ENCODE measurements around the gene GPR39.

DNA sequence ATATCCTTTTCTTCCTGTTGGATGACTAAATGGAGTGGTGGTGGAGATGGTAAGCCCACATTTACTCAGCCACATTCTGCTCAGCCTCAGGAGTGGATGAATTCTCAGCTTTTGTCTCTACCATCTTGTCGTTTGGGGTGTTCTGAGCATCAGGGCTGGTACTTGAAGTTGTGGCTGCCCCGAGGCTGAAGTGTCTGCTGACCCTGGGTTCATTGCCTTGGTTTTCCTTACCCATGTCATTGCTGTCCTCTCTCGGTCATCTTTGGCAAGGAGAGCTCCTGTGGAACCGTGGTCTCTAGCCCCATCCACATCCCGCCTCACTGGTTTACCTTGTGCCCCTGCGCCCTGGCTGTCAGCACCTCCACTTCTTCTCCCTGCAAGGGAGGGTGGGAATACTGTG lies 71.9 kb downstream of the GPR39 start:
- TF ChIP-seq, protein P1, sequence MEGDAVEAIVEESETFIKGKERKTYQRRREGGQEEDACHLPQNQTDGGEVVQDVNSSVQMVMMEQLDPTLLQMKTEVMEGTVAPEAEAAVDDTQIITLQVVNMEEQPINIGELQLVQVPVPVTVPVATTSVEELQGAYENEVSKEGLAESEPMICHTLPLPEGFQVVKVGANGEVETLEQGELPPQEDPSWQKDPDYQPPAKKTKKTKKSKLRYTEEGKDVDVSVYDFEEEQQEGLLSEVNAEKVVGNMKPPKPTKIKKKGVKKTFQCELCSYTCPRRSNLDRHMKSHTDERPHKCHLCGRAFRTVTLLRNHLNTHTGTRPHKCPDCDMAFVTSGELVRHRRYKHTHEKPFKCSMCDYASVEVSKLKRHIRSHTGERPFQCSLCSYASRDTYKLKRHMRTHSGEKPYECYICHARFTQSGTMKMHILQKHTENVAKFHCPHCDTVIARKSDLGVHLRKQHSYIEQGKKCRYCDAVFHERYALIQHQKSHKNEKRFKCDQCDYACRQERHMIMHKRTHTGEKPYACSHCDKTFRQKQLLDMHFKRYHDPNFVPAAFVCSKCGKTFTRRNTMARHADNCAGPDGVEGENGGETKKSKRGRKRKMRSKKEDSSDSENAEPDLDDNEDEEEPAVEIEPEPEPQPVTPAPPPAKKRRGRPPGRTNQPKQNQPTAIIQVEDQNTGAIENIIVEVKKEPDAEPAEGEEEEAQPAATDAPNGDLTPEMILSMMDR (IDR thresholded peaks at IDR 0.05): no peak
- TF ChIP-seq POLR2A (IDR thresholded peaks at IDR 0.05): no peak
